HG02884 (cell line): Measurements from ENCODE around the gene C3orf70.

Source experiments
- ATAC-seq: cut with Tn5 transposase; IDR thresholded peaks from one replicate; pipeline ENCODE4 v1.9.1; 2021; ENCODE audit warnings: mild to moderate bottlenecking, moderate library complexity; ENCODE audit not compliant: unreplicated experiment

C3orf70 gene

GRCh38 chr3:185056908-185057307 is 96.0 kb downstream of the C3orf70 start:
- ATAC-seq: no peak

GRCh38 chr3:185052631-185053030 is 100.2 kb downstream of the C3orf70 start:
- ATAC-seq: no peak

- no peak for ATAC-seq
Measured at GRCh38 chr3:185051801-185052200, 101.1 kb downstream of the C3orf70 start.

GRCh38 chr3:185049710-185050109 is 103.2 kb downstream of the C3orf70 start:
- ATAC-seq: no peak

GRCh38 chr3:185046603-185047002 is 106.3 kb downstream of the C3orf70 start:
- ATAC-seq: no peak

GRCh38 chr3:185046164-185046515 is 106.7 kb downstream of the C3orf70 start:
- no peak for ATAC-seq

- ATAC-seq: no peak
Measured at GRCh38 chr3:185042312-185043050, 110.4 kb downstream of the C3orf70 start.

GRCh38 chr3:185041540-185041939 is 111.3 kb downstream of the C3orf70 start:
- ATAC-seq: no peak

- no peak for ATAC-seq
Measured at GRCh38 chr3:185040425-185040824, 112.4 kb downstream of the C3orf70 start.

GRCh38 chr3:185037801-185038200 is 115.1 kb downstream of the C3orf70 start:
- no peak for ATAC-seq

GRCh38 chr3:185030951-185031350 is 121.9 kb downstream of the C3orf70 start:
- no peak for ATAC-seq

- ATAC-seq: no peak
Measured at GRCh38 chr3:185030399-185030798, 122.5 kb downstream of the C3orf70 start.

- no peak for ATAC-seq
Measured at GRCh38 chr3:185029086-185029485, 123.8 kb downstream of the C3orf70 start.

GRCh38 chr3:185028121-185028520 is 124.7 kb downstream of the C3orf70 start:
- no peak for ATAC-seq
